NCI-H1092 (cell line): ENCODE measurements around the gene C1QL1.

Experiments used
- DNase-seq: peaks from one replicate; lab custom pipeline; 2025; lab: John Stamatoyannopoulos, UW

The C1QL1 gene

GRCh38 chr17:44968225-44969143, at the start of gene C1QL1:
Gene C1QL1, minus strand, starts transcription at chr17:44968303. Its CDS starts 255 bp downstream, at chr17:44968048.
- peak; percentile 87 for DNase-seq

DNA sequence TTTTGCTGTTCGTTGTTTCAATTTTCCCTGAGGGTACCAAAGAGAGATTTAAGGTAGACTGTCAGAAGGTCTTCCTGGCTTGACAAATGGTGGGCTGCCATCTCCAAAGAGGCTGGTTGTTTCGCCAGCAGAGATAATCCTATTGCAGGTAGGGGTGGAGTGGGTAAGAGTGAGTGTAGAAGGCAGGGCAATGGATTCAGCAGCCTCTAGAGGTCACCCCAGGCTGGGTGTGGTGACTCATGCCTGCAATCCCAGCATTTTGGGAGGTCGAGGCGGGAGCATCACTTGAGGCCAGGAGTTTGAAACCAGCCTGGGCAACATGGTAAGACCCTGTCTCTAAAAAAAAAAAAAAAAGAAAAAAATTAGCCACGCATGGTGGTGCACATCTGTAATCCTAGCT, 48.7 kb upstream of the C1QL1 start:
- DNase-seq = no peak

- no peak for DNase-seq
These were observed 48.1 kb upstream of the C1QL1 start for GRCh38 chr17:45016237-45016636.

- peak; percentile 88 for DNase-seq
These were observed 45.2 kb upstream of the C1QL1 start for GRCh38 chr17:45013021-45013997.

DNA sequence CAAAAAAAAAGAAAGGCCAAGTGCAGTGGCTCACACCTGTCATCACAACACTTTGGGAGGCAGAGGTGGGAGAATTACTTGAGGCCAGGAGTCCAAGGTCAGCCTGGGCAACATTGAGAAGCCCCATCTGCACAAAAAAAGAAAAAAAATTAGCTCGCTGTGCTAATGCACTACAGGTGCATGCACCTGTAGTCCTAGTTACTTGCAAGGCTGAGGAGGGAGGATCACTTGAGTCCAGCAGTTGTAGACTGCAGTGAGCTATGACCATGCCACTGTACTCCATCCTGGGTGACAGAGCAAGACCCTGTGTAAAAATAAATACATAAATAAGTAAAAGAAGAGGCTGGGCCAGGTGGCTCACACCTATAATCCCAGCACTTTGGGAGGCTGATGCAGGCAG, 43.7 kb upstream of the C1QL1 start:
- no peak for DNase-seq

DNA sequence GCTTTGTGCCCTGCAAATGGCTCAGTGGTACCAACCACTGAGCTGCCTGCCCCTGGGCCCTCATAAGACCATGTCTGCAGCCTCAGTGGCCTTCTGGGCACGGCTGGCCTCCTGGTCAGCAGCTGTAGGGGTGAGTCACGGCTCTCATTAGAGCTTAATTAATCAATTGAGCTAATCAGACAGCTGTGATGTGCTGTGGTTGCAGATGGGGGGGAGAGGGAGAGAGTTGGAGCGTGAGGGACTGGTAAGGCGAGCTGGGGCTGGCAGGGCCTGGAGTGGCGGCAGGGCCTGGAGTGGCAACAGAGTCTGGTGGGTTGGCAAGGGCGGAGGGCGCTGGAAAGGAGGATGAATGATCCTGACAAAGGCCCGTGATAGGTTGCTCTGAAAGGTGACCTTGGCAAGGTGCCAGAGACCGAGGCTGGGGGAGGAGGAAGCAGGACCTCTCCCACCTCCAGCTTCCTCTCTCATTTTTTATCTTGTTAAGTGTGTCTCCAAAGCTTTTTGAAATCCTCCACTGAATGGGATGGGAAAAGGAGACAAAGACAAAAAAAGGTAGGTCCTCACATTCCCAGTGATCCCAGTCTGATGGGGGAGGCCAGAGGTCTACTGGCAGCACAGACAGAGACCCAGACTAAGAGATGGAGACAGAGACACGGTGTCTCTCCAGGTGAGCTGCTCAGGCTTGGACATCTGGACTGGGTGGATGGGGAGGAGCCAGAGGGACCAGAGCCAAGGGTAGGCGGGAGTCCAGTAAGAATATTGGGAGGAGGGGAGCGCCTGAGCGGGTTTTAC, 41.8 kb upstream of the C1QL1 start:
- peak; percentile 23 for DNase-seq

- DNase-seq = no peak
These were observed 40.1 kb upstream of the C1QL1 start for GRCh38 chr17:45008216-45008615.

DNA sequence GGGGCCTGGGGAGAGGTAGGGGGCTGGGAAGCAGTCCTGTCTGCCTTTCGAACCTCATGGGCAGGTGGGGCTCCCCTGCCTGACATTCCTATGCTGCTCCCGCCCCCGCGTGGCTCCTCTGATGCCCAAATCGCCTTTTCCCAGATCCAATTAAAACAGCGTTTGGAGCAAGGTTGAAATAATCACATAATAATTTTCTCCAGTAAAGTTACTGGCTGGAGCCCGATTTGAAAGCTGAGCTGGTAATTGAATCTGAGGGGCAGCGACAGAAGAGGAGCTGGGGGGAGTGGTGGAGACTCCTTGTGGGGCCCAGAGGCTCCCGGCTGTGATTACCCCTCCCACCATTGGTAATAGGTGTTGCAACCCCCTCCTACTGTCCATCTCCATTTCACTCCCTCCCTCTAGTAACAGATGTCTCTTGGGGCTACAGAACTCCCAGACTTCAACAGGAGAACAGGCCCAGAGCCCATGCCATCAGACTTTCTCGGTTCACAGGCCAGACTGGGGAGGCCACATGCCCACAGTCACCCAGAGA, 38.9 kb upstream of the C1QL1 start:
- DNase-seq = no peak

- no peak for DNase-seq
These were observed 37.6 kb upstream of the C1QL1 start for GRCh38 chr17:45005700-45006099.

DNA sequence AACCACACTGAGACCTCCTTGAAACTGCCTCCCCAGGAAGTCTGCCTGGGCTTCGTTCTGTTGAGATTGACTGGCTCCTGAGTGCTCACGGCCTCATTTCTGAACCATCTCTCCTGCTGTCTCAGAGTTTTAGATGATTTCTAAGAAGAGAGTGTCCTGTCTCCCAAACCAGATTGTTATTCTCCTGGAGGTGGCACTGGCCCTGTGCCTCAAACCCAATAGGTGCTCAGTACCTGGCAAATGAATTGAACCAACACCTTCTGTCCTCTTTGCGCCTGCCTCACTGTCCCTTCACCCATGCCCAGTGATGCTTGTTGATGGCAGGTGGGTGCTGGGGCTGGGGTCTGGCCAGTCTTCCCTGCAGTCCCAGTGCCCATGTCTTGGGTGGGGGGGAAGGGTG, 36.3 kb upstream of the C1QL1 start:
- DNase-seq = no peak

- DNase-seq = no peak
These were observed 35.8 kb upstream of the C1QL1 start for GRCh38 chr17:45003877-45004276.

- no peak for DNase-seq
These were observed 33.2 kb upstream of the C1QL1 start for GRCh38 chr17:45001310-45001709.

DNA sequence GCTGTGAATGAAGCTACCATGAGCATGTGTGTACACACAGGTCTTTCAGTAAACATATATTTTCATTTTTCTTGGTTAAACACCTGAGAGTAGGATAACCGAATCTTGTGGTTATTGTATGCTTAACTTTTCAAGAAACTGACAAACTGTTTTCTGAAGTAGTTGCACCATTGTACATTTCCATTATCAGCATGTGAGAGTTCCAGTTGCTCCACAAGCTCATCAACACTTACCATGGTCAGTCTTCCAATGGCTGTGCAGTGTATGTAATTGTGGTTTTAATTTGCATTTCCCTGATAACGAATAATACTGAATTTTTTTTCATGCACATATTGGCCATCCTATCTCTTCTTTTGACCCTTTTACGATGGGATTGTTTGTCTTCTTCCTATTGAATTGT, 31.3 kb upstream of the C1QL1 start:
- no peak for DNase-seq

- no peak for DNase-seq
These were observed 30.5 kb upstream of the C1QL1 start for GRCh38 chr17:44998646-44999045.

GRCh38 chr17:44997733-44998520, 29.8 kb upstream of the C1QL1 start:
- DNase-seq = no peak

GRCh38 chr17:44996304-44996703, 28.2 kb upstream of the C1QL1 start:
- no peak for DNase-seq

GRCh38 chr17:44995436-44996001, 27.4 kb upstream of the C1QL1 start:
- DNase-seq = no peak

GRCh38 chr17:44992242-44992939, 24.3 kb upstream of the C1QL1 start:
- no peak for DNase-seq

DNA sequence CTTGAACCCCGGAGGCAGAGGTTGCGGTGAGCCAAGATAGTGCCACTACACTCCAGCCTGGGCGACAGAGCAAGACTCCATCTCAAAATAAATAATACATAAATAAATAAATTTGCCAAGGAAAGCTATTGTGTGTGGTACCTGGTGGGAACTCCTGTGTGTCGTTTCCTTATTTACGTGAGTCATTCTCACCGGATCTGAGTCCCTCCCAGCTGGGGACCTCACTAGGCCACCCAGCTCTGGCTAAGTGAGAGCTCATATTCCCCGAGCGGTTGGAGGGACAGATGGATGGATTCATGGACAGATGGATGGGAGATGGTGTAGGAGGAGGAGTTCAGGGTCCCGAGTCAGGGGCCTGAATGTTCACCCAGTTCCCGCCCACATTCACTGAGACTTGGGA, 22.9 kb upstream of the C1QL1 start:
- DNase-seq = no peak
